Body of pancreas (tissue), 4 donors: ENCODE data around the gene NUDT10.

Experiments used
- CTCF ChIP-seq, 7 experiments: fragments of 450-650 bp in 4 of 7; fragments of 200-600 bp in 3 of 7; sonication (generic) in 3 of 7; IDR thresholded peaks; one replicate each; pipeline ENCODE4 v1.5.1; 2016 to 2019; ENCODE audit warnings: antibody characterized with exemption in 7 of 7
- POLR2A ChIP-seq, 3 donors: fragments of 450-650 bp; IDR thresholded peaks; one replicate each; pipeline ENCODE4 v1.6.1; 2016; ENCODE audit warnings: antibody characterized with exemption in 3 of 3, mild to moderate bottlenecking in 2 of 3

GRCh38 chrX:51334276-51334675, 1.7 kb downstream of the NUDT10 start:
- no peak for TF ChIP-seq CTCF (IDR thresholded peaks at IDR 0.05)
- no peak for TF ChIP-seq POLR2A (IDR thresholded peaks at IDR 0.05)
